ENCODE data around the gene UPF2.
"Not testable (repeated sequence)": the region's sequence is repeated elsewhere in the genome, so short reads cannot be mapped to it uniquely, and the experiment has no call there.

The UPF2 gene

DNA sequence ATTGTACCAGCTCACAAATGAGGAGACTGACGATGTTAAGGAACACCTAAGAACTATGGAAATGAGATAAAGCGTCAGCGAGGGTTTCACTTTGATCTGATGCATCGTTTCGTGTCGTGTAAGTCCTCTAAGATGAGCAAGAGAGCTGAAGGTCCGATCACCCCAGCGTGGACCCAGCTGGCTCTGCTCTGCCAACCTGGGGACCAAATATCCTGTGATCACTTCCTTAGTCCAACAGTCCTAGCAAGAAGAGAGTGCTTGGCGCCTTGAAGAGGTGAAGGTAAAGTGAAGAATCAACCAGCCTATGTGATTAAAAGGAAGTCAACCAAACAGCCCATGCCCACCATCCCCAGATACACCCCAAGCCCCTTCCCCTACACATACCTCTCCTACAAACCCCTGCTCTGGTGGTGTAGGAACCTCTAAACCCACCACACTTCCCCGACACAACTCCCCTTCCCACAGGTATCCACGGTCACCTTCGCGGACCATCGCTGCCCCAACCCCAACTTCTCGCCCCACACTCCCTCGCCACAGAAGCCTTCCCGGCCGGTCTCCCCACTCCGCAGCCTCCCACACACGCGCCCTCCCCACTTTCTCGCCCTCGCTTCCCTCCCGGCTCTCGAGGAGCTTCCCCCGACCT lies 722 bp downstream of the UPF2 start:
- peak; percentile 23 for DNase-seq

DNA sequence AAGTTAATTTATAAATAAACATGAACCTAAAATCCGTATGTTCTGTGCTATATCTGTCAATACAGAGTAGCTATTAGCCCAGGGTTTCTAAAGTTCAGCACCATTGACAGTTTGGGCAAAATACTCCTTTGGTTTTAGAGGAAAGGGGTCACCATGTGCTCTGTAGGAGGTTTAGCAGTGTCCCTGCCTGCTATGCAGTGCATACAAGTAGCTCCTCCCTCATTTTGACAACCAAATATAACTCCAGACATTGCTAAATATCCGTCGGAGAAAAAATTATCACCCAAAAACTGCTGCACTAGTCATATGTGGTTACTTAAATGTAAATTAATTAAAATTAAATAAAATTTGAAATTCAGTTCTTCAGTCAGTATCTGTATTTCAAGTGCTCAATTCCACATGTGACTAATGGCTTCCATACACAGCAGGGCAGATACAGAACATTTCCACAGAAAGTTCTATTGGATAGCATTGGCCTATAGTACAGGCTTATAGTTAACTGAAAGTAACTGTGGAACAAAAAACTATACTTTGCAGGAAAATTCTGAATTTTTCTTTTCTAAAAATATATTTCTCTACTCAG lies 6.4 kb downstream of the UPF2 start:
- no peak for DNase-seq

DNA sequence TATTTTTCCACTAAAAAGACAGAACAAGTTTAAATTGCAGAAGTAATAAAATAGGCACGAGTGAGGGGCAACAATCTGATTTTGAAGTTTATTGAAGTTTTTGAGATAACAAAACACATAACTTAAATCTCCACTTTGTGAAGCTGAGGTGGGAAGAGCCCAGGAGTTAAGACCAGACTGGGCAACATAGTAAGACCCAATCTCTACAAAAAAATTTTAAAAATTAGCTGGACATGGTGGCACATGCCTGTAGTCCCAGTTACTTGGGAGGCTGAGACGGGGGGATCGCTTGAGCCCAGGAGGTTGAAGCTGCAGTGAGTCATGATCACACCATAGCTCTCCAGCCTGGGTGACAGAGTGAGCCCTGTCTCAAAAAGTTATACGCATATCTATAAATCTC lies 11.2 kb downstream of the UPF2 start:
- no peak for DNase-seq

DNA sequence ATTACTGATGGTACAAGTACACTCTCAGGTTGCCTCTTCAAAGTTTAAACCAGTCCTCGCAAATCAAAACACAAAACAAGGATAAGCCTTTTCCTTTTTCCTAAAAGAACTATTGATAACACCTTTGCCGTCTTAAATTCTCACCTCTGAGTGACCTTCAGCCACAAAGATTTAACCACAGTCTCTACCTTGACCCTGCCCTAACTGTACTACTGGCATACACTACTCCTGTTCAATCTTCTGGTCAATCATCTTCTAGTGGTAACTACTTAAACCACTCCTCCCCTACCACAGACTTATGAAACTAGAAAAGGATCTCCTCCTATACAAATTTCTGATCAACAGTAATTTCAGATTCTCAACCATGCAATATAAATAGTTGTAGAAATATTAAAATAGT lies 15.1 kb downstream of the UPF2 start:
- DNase-seq: no peak

DNA sequence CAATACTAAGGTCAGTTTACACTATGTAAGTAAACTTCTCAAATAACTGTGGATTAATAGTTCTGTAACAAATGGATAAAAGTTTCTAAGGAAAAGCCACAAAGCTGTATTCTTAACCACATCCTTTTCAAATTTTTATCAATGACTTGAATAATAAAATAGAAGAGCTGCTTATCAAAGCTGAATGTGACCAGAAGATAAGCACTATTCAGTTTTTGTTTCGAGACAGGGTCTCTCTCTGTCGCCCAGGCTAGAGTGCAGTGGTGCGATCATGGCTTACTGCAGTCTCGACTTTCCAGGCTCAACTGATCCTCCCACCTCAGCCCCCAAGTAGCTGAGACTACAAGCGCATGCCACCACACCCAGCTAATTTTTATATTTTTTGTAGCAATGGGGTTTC lies 17.0 kb downstream of the UPF2 start:
- DNase-seq: no peak

DNA sequence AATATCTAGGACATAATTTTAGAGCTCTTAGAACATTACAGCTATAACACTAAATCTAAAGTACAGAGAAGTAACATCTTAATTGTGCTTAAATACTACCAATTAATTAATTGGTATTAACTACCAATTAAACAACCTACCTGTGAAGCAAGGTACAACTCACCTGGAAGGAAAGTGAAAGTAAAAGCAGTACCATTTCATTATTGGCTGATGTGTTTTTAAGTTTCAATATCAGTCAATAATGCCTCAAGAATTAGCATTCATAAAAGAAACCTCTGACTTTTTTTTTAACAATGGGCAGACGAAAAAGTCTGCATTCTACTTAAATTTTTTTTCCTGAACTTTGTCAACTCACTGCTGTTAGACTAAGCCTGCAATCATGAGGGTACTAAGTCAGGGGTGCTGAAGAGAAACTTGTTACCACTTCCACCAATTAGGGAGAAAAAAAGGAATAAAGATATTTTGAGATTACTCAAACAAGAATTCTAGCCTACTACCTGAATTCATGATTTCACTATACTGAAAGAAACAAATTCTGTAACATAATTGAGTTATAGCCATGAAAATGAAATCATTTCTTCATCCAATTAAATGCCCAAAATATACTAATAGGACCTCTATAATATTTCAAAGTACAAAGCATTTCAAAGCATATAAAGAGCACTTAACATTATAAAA lies 19.9 kb downstream of the UPF2 start:
- DNase-seq: no peak

DNA sequence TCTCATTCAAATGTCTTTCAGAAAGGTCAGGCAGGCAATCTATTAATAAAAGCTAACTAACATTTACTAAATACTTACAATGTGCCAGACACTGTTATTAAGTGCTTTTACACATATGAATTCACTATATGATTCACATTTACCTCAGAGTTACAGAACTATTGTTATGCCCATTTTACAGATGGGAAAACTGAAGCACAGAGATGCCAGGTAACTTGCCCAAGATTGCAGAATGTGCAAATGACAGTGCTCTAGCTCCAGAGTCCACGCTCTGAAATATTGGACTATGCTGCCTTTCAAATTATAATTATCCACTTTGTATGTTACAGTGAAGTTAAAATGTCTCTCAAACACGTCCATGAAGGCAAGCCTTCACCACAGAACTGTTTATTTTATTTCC lies 22.0 kb downstream of the UPF2 start:
- no peak for DNase-seq

DNA sequence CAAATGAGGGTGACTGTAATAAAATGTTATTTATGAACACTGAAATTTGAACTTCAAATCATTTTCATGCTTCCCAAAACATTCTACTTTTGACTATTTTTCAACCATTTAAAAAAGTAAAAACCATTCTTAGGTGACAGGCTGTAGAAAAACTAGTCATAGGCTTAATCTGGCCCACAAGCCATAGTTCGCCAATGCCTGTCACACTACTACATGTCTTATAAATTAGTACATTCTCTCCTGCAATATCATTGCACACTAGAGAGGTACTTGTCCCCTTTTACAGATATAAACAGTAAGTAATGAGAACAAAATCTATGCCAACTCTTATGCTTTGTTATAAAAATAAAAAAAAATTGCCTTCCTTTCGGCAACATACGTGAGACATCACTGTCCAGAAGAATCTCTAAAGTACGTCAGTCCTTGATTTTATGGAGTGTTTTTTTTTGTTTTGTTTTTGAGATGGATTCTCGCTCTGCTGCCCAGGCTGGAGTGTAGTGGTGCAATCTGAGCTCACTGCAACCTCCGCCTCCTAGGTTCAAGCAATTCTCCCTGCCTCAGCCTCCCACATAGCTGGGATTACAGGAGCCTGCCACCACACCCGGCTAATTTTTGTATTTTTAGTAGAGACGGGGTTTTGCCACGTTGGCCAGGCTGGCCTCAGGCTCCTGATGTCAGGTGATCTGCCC lies 23.2 kb downstream of the UPF2 start:
- DNase-seq: no peak

DNA sequence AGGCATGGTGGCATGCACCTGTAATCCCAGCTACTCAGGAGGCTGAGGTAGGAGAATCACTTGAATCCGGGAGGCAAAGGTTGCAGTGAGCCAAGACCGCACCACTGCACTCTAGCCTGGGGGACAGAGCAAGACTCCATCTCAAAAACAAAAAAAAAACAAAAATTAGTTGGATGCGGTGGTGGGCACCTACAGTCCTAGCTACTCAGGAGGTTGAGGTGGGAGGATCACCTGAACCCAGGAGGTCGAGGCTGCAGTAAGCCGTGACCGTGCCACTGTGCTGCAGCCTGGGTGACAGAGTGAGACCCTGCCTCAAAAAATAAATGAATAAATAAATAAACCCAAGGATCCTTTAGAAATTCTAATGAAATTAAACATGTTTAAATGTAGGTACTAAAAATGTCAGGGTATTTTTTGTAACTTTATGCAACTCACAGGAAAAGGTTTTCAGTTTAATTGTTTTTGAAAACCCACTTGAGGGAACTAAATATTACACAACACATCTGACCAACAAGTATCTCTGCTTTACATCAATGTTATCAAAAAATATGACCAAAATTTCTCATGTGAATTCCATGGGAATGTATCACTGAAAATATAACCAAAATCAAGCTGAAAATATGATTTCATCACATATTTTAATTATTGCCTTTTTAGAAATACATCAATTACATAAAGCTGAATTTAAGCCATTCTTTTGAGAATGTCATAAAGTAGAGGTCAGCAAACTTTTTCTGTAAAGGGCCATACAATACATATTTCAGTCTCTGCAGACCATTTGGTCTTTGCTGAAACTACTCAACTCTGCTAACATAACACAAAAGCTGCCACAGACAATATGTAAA lies 23.9 kb downstream of the UPF2 start:
- DNase-seq: no peak

DNA sequence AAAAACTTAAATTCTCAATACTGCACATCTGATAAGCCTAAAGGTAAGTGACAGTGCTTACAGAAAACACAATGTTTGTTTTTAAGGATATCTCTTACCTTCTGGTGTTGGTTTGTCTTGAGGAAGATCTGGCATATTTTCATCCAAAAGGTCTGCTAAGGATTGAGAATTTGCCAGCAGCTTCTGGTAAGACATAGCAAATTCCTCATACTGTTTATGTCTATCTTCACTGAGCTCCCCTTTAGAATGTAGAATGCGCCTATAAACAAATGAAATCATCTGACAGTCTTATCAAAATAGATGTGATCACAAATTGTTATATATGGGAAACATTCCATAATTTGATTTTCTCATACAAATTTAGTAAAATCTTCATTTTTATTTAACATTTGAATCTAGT lies 28.7 kb downstream of the UPF2 start:
- no peak for DNase-seq

DNA sequence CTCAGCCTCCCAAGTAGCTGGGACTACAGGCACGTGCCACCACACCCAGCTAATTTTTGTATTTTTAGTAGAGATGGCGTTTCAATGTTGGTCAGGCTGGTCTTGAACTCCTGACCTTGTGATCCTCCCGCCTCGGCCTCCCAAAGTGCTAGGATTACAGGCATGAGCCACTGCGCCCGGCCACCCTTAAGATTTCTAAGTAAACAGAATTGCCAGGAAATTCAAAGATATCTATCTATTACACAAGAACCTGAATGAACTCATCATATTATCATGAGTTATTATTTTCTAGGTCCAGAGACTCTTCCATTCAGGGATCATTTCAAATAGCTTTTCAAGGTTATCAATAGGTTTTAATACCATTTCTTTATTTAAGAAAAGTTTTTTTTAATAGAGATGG lies 29.2 kb downstream of the UPF2 start:
- not testable (repeated sequence) for DNase-seq

DNA sequence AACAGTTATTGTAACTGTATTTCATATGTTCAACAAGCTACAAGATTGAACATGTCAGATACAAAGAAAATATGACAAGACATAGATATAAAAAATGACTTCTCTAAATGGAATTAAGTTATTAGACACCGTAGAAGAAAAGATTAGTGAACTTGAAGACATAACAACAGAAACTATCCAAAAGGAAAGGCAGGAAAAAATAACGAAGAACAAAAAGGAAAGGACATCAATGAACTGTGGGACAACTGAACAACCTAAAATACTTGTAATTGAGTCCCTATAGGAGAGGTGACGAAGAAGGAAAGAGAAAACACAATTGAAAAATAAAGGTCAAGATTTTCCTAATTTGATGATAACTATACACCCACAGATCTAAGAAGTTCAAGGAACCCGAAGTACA lies 32.3 kb downstream of the UPF2 start:
- no peak for DNase-seq

DNA sequence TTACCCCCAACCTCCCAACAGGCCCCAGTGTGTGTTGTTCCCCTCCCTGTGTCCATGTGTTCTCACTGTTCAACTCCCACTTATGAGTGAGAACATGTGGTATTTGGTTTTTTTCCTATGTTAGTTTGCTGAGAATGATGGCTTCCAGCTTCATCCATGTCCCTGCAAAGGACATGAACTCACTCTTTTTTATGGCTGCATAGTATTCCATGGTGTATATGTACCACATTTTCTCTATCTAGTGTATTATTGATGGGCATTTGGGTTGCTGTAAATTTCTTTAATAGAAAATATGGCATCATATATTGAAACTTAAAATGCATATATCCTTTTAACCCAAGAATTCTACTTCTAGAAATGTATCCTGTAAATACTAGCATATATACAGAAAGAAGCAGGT lies 33.8 kb downstream of the UPF2 start:
- DNase-seq: not testable (repeated sequence)

DNA sequence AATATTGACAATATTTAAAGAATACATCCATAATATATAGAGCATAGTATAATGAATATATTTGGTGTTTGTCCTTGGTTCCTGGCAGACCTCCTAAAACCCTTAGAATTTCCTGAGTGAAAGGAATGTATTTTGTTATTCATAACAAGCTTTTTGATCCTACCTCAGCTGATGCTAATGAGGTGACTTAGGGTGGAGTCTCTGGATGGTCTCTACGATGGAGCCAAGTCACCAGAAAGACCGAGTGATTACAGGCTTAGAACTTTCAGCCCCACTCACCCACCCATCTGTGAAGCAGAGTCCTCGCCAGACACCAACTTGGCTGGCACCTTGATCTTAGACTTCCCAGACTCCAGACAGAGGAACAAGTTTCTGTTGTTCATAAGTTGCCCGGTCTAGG lies 35.9 kb downstream of the UPF2 start:
- DNase-seq: no peak

DNA sequence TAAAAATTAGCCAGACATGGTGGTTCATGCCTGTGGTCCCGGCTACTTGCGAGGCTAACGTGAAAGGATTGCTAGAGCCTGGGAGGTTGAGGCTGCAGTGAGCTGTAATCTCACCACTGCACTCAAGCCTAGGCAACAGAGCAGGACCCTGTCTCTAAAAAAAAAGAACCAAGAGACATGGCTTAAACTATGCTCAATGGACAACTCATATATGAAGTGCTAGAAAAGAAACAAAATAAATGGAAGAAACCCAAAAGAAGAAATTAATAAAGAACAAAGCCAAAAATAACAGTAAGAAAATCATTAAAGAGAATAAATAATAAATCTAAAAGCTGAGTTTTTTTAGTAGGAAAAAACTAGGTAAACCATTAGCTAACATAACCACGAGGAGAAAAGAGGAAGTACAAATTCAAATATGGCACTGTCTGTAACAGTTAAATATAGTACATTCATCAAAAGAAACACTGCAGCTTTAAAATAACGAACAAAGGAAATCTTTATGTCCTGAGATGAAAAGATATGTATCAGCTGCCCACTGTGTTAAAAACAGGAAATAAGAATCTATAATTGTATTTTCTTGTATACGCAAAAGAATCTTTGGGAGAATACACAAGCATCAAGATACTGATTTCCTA lies 48.7 kb downstream of the UPF2 start:
- no peak for DNase-seq

DNA sequence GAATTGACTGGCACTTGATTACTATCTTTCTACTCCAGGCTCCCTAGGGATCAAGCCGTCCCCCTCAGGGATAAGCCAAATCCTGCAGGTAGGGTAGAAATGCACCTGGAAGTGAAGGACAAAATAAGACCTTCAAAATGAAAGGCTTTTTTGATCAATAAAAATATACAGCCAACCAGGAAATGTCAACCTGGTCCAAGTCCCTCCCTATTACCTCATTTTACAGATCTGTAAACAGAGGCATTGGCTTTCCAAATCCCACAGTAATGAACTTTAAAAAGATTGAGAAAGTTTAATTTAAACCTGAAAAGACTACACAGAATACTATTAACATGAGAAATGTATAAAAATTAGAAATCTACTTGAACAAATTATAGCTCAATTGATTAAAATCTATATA lies 53.7 kb downstream of the UPF2 start:
- DNase-seq: no peak

DNA sequence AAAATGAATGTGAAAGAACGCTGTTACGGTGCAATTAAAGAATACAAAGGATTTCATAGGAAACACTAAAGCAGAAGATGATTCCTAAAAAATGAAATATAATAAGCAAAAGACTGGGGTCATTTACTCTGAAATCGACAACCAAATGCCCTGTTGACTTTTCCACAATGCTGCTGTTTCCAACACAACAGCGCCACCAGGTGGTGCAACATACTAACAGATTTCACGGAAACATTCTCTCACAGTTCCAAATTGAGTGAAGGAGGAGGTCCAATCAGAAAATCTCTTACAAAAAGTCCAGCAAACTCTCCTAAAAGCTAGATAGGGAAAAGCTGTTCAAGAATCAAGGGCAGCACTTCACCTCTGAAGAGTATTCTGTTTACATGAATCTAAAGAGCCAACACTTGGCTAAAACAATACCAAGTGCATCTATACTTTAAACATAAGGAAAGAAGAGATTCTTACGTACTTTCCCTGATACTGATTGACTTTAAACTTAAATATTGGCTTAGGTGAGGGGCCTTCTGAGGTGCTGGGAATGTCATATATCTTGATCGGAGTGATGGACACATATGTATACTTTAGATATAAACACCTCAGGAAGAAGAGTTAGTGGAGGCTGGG lies 55.9 kb downstream of the UPF2 start:
- peak; percentile 80 for DNase-seq

DNA sequence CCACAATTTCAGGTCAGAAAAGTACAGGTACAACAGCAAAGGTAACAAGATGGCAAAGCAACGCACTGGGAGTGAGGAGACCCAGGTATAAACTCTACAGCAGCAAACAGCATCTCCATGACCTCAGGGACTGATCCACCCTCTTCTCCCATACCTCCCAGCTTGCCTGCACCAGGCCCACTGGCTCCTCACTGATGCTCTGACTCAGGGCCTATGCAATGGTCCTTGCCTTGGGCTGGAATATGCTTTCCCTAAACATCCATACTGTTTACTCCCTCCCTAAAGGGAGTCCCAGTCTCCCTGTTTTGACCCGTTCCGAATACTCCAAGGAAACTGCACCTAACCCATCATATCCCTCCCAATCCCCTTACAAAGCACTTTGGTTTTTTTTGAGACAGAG lies 60.4 kb downstream of the UPF2 start:
- DNase-seq: no peak

DNA sequence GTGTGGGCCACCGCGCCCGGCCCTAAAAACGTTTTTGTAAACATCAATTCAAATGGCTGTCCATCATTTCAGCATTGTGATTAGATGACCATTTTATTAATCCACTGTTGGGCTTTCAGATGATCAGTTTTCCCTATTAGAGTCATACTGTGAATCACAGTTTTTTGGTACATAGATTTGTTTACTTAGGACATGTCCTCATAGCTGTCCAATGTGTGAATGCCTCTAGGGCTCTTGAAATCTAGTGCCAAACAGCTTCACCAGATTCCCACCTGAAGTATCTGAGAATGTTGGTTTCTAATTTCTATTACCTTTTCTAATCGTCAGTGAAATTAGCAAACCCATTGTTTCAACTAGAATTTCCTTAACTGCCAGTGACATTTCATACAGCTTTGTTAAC lies 66.8 kb downstream of the UPF2 start:
- no peak for DNase-seq

DNA sequence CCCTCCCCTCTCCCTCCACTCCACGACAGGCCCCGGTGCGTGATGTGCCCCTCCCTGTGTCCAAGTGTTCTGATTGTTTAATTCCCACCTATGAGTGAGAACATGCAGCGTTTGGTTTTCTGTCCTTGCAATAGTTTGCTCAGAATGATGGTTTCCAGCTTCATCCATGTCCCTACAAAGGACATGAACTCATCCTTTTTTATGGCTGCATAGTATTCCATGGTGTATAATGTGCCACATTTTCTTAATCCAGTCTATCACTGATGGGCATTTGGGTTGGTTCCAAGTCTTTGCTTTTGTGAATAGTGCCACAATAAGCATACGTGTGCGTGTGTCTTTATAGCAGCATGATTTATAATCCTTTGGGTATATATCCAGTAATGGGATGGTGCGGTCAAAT lies 70.1 kb downstream of the UPF2 start:
- DNase-seq: not testable (repeated sequence)

DNA sequence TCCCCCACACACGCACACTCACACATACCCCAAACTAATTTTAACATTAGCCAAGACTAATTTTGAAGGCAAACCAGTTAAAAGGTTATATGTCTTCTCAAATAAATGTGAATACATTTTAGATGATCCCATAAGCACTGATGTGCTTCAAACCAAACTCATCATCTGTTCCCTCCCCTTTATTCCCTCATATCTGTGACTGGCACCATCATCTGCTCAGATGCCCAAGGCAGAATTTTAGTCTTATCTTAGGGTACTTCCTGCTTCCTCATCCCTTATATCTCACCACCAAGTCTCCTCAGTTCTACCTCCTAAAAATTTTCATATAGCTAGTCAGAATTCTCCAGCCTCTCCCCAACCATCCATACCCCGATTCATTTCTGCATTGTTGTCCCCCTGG lies 80.4 kb downstream of the UPF2 start:
- DNase-seq: no peak

DNA sequence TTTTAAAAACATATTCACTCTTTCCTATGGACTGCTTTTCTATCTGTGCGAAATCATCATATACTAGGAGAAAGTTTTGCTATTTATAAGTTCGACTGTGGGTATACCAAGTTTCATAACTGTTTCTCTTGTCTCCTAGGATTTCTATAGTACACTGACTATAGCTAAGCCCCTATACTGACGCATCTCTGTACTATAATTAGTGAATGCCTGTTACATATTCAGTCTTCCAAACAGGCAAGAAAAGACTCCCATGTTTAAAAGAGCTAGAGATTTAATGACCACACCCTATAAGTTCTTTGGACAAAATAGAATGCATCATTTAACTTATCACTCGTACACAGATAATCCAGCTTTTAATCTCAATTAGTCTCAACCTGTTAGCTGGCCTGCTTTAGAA lies 80.8 kb downstream of the UPF2 start:
- DNase-seq: no peak

Data from CD4-positive, alpha-beta T cell treated with Interleukin-17A for 4 hours (primary cell).